ENCODE results near the gene PTGFRN. TPM values are rescaled to one million over a fixed set of nuclear protein-coding genes. Genes with fewer than 3 reads are reported as not detected.

Gene PTGFRN
- total RNA-seq, 2 donors from 2014 or later = 37.1 to 70.7 TPM

- Histone ChIP-seq H3K9me3 (no peaks in the 10 kb centered on the region), H3K27ac (no peak overlapping the region), H3K4me3 (no peak overlapping the region), H3K27me3 (replicated peaks; ENCODE audit: insufficient read depth) (no peaks in the 10 kb centered on the region), H3K36me3 (no peaks in the 10 kb centered on the region), H3K4me1 (replicated peaks) (no peaks in the 10 kb centered on the region)
- TF ChIP-seq CTCF (IDR thresholded peaks at IDR 0.05) (no peak), POLR2A (IDR thresholded peaks at IDR 0.05) (no peak), POLR2AphosphoS5 (IDR thresholded peaks at IDR 0.05) (no peak)
- intact Hi-C loops (cut with DNase I) = loop anchor here (10.0 kb wide), 1 partner anchor 72 kb away; no protein-coding TSS in a partner anchor
- WGBS = 75% methylated on average over 29 of the region's 29 CpGs
- no peak for DNase-seq (ENCODE audit: low spot score)
Measured at GRCh38 chr1:116986421-116987255, 76.9 kb downstream of the PTGFRN start.

GRCh38 chr1:116987256-116987555 lies 77.5 kb downstream of the PTGFRN start:
- Histone ChIP-seq H3K4me3 (no peak overlapping the region), H3K27me3 (replicated peaks; ENCODE audit: insufficient read depth) (no peaks in the 10 kb centered on the region), H3K9me3 (no peaks in the 10 kb centered on the region), H3K27ac (no peak overlapping the region), H3K4me1 (replicated peaks) (no peaks in the 10 kb centered on the region), H3K36me3 (no peaks in the 10 kb centered on the region)
- no peak for TF ChIP-seq POLR2A (IDR thresholded peaks at IDR 0.05)
- TF ChIP-seq CTCF (IDR thresholded peaks at IDR 0.05) = no peak
- TF ChIP-seq POLR2AphosphoS5 (IDR thresholded peaks at IDR 0.05) = no peak
- intact Hi-C loops (cut with DNase I) = loop anchor here (10.0 kb wide), 1 partner anchor 72 kb away; no protein-coding TSS in a partner anchor
- DNase-seq (ENCODE audit: low spot score) = peak; percentile 13
- WGBS = 42% methylated on average over 11 of the region's 11 CpGs

GRCh38 chr1:116988248-116988647 lies 78.5 kb downstream of the PTGFRN start:
- DNase-seq (ENCODE audit: low spot score) = no peak
- Histone ChIP-seq H3K9me3 (no peaks in the 10 kb centered on the region), H3K27me3 (replicated peaks; ENCODE audit: insufficient read depth) (no peaks in the 10 kb centered on the region), H3K4me3 (no peak overlapping the region), H3K4me1 (replicated peaks) (no peaks in the 10 kb centered on the region), H3K27ac (no peak overlapping the region), H3K36me3 (no peaks in the 10 kb centered on the region)
- WGBS = 68% methylated on average over 7 of the region's 7 CpGs
- intact Hi-C loops (cut with DNase I) = loop anchor here (10.0 kb wide), 1 partner anchor 73 kb away; no protein-coding TSS in a partner anchor
- TF ChIP-seq POLR2A (IDR thresholded peaks at IDR 0.05) (no peak), POLR2AphosphoS5 (IDR thresholded peaks at IDR 0.05) (no peak), CTCF (IDR thresholded peaks at IDR 0.05) (no peak)

GRCh38 chr1:116988908-116989307 lies 79.2 kb downstream of the PTGFRN start:
- Histone ChIP-seq H3K4me3 (no peak overlapping the region), H3K27me3 (replicated peaks; ENCODE audit: insufficient read depth) (no peaks in the 10 kb centered on the region), H3K36me3 (no peaks in the 10 kb centered on the region), H3K4me1 (replicated peaks) (no peaks in the 10 kb centered on the region), H3K27ac (no peak overlapping the region), H3K9me3 (no peaks in the 10 kb centered on the region)
- intact Hi-C loops (cut with DNase I) = loop anchor here (10.0 kb wide), 1 partner anchor 74 kb away; no protein-coding TSS in a partner anchor
- DNase-seq (ENCODE audit: low spot score) = no peak
- 41% methylated on average over 2 of the region's 2 CpGs for WGBS
- TF ChIP-seq POLR2A (IDR thresholded peaks at IDR 0.05) (no peak), POLR2AphosphoS5 (IDR thresholded peaks at IDR 0.05) (peak; percentile 6)

GRCh38 chr1:116989835-116990234 lies 80.1 kb downstream of the PTGFRN start:
- Histone ChIP-seq H3K9me3 (no peaks in the 10 kb centered on the region), H3K4me3 (no peak overlapping the region), H3K4me1 (replicated peaks) (no peaks in the 10 kb centered on the region), H3K27ac (no peak overlapping the region), H3K36me3 (no peaks in the 10 kb centered on the region), H3K27me3 (replicated peaks; ENCODE audit: insufficient read depth) (no peaks in the 10 kb centered on the region)
- DNase-seq (ENCODE audit: low spot score) = no peak
- TF ChIP-seq CTCF (IDR thresholded peaks at IDR 0.05) = no peak
- no peak for TF ChIP-seq POLR2AphosphoS5 (IDR thresholded peaks at IDR 0.05)
- no peak for TF ChIP-seq POLR2A (IDR thresholded peaks at IDR 0.05)
- intact Hi-C loops (cut with DNase I) = loop anchor here (10.0 kb wide), 1 partner anchor 75 kb away; no protein-coding TSS in a partner anchor
- 58% methylated on average over 5 of the region's 5 CpGs for WGBS
